ENCODE results near the gene NEGR1.

NEGR1 gene

GRCh38 chr1:71940261-71940660 lies 342.1 kb downstream of the NEGR1 start:
- Histone ChIP-seq H3K4me1 (ENCODE audit: control insufficient read depth, insufficient read depth, low read length) (peaks cover 13% of the 10 kb centered on the region), H3K9ac (ENCODE audit: low read length) (no peak overlapping the region), H3K36me3 (ENCODE audit: control insufficient read depth, insufficient read depth, low read length, severe bottlenecking) (no peaks in the 10 kb centered on the region), H3K27me3 (replicated peaks; ENCODE audit: control insufficient read depth, insufficient read depth, low read length) (no peaks in the 10 kb centered on the region), H3K9me3 (ENCODE audit: control insufficient read depth, low read length) (no peaks in the 10 kb centered on the region), H3K4me3 (ENCODE audit: low read length) (no peak overlapping the region)
- no peak for DNase-seq (ENCODE audit: low read depth)

- Histone ChIP-seq H3K9ac (ENCODE audit: low read length) (no peak overlapping the region), H3K9me3 (ENCODE audit: control insufficient read depth, low read length) (no peaks in the 10 kb centered on the region), H3K27me3 (replicated peaks; ENCODE audit: control insufficient read depth, insufficient read depth, low read length) (no peaks in the 10 kb centered on the region), H3K4me1 (ENCODE audit: control insufficient read depth, insufficient read depth, low read length) (no peaks in the 10 kb centered on the region), H3K36me3 (ENCODE audit: control insufficient read depth, insufficient read depth, low read length, severe bottlenecking) (no peaks in the 10 kb centered on the region), H3K4me3 (ENCODE audit: low read length) (no peak overlapping the region)
- DNase-seq (ENCODE audit: low read depth), result peak; percentile 54
Observed at GRCh38 chr1:71930511-71930910, 351.8 kb downstream of the NEGR1 start.

DNA sequence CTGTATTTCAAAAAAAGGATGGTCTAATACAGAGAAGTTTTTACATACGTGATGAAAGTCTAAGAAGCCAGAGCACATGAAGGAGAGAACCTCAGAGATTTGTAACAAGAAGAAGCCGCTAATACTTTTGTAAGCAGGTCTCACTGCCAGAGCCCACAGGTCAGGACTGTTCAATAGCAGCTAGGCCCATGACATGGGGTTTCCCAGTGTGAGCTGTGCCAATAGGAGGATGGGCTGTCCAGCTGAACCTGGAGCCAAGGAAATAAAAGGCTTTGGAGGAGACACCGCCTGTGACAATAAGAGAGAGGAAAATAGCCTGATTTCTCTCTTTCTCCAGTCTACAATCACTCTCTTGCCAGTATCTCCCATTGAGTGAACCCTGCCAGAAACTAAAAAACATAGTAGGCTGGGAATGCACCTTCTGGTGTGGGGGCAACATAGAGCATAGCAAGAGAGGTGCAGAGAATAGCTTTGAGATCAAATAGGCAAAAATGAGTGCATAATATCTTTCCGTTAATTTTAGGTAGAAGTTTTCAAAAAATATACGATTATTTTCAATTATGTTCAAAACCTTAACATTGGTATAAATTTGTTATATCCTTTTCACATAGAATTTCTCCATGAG lies 360.3 kb downstream of the NEGR1 start:
- H3K4me3 ChIP-seq (ENCODE audit: low read length), result no peak overlapping the region
- H3K4me1 ChIP-seq (ENCODE audit: control insufficient read depth, insufficient read depth, low read length), result peaks cover 5% of the 10 kb centered on the region
- no peaks in the 10 kb centered on the region for H3K27me3 ChIP-seq (replicated peaks; ENCODE audit: control insufficient read depth, insufficient read depth, low read length)
- H3K9ac ChIP-seq (ENCODE audit: low read length), result no peak overlapping the region
- no peaks in the 10 kb centered on the region for H3K36me3 ChIP-seq (ENCODE audit: control insufficient read depth, insufficient read depth, low read length, severe bottlenecking)
- DNase-seq (ENCODE audit: low read depth), result no peak
- no peaks in the 10 kb centered on the region for H3K9me3 ChIP-seq (ENCODE audit: control insufficient read depth, low read length)

DNA sequence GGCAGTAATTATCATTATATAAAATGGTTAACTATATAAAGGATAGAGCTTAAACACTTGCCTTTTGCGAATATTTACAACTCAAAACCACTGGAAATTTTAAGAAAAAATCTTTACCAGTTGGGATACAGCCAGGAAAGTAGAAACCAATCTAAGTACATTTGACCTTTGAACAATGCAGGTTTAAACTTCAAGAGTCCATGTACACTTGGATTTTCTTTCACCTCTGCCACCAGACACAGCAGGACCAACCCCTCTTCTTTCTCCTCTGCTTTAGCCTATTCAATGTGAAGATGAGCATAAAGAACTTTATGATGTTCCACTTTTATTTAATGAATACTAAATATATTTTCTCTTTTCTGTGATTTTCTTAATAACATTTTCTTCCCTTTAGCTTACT lies 361.1 kb downstream of the NEGR1 start:
- Histone ChIP-seq H3K4me1 (ENCODE audit: control insufficient read depth, insufficient read depth, low read length) (peaks cover 5% of the 10 kb centered on the region), H3K36me3 (ENCODE audit: control insufficient read depth, insufficient read depth, low read length, severe bottlenecking) (no peaks in the 10 kb centered on the region), H3K9ac (ENCODE audit: low read length) (no peak overlapping the region), H3K9me3 (ENCODE audit: control insufficient read depth, low read length) (no peaks in the 10 kb centered on the region), H3K4me3 (ENCODE audit: low read length) (no peak overlapping the region), H3K27me3 (replicated peaks; ENCODE audit: control insufficient read depth, insufficient read depth, low read length) (no peaks in the 10 kb centered on the region)
- no peak for DNase-seq (ENCODE audit: low read depth)

GRCh38 chr1:71920556-71920955 lies 361.8 kb downstream of the NEGR1 start:
- H3K4me1 ChIP-seq (ENCODE audit: control insufficient read depth, insufficient read depth, low read length), result peaks cover 5% of the 10 kb centered on the region
- no peak overlapping the region for H3K4me3 ChIP-seq (ENCODE audit: low read length)
- DNase-seq (ENCODE audit: low read depth), result no peak
- no peaks in the 10 kb centered on the region for H3K9me3 ChIP-seq (ENCODE audit: control insufficient read depth, low read length)
- H3K9ac ChIP-seq (ENCODE audit: low read length), result no peak overlapping the region
- H3K36me3 ChIP-seq (ENCODE audit: control insufficient read depth, insufficient read depth, low read length, severe bottlenecking), result no peaks in the 10 kb centered on the region
- H3K27me3 ChIP-seq (replicated peaks; ENCODE audit: control insufficient read depth, insufficient read depth, low read length), result no peaks in the 10 kb centered on the region

- Histone ChIP-seq H3K9me3 (ENCODE audit: control insufficient read depth, low read length) (no peaks in the 10 kb centered on the region), H3K4me1 (ENCODE audit: control insufficient read depth, insufficient read depth, low read length) (peaks cover 5% of the 10 kb centered on the region), H3K4me3 (ENCODE audit: low read length) (no peak overlapping the region), H3K36me3 (ENCODE audit: control insufficient read depth, insufficient read depth, low read length, severe bottlenecking) (no peaks in the 10 kb centered on the region), H3K27me3 (replicated peaks; ENCODE audit: control insufficient read depth, insufficient read depth, low read length) (no peaks in the 10 kb centered on the region), H3K9ac (ENCODE audit: low read length) (no peak overlapping the region)
- DNase-seq (ENCODE audit: low read depth), result no peak
Observed at GRCh38 chr1:71919811-71920509, 362.4 kb downstream of the NEGR1 start.

GRCh38 chr1:71918630-71919029 lies 363.7 kb downstream of the NEGR1 start:
- Histone ChIP-seq H3K4me3 (ENCODE audit: low read length) (no peak overlapping the region), H3K4me1 (ENCODE audit: control insufficient read depth, insufficient read depth, low read length) (peaks cover 5% of the 10 kb centered on the region), H3K9ac (ENCODE audit: low read length) (no peak overlapping the region), H3K27me3 (replicated peaks; ENCODE audit: control insufficient read depth, insufficient read depth, low read length) (no peaks in the 10 kb centered on the region), H3K36me3 (ENCODE audit: control insufficient read depth, insufficient read depth, low read length, severe bottlenecking) (no peaks in the 10 kb centered on the region), H3K9me3 (ENCODE audit: control insufficient read depth, low read length) (no peaks in the 10 kb centered on the region)
- no peak for DNase-seq (ENCODE audit: low read depth)

DNA sequence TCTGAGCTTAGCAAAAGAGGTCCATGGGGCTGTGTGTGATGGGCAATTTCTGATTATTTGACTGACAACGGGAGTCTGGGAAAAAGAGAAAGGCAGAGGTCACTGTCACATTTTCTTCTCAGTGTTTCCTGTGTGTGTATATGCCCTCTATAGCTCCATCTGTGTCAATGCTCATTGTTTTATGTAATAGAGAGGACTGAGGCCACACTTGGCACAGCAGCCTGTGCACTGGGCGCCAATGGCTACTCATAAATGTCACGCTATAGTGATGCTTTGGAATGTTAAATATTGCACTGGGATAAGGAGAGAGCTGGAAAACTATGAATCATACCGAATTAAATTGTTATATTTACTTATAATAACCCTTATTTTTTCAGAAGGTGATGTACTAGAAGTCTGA lies 365.4 kb downstream of the NEGR1 start:
- Histone ChIP-seq H3K9ac (ENCODE audit: low read length) (no peak overlapping the region), H3K27me3 (replicated peaks; ENCODE audit: control insufficient read depth, insufficient read depth, low read length) (no peaks in the 10 kb centered on the region)
- no peak for DNase-seq (ENCODE audit: low read depth)

GRCh38 chr1:71914626-71915025 lies 367.7 kb downstream of the NEGR1 start:
- no peaks in the 10 kb centered on the region for H3K36me3 ChIP-seq (ENCODE audit: control insufficient read depth, insufficient read depth, low read length, severe bottlenecking)
- H3K9me3 ChIP-seq (ENCODE audit: control insufficient read depth, low read length), result no peaks in the 10 kb centered on the region
- no peak overlapping the region for H3K9ac ChIP-seq (ENCODE audit: low read length)
- no peaks in the 10 kb centered on the region for H3K27me3 ChIP-seq (replicated peaks; ENCODE audit: control insufficient read depth, insufficient read depth, low read length)
- no peak overlapping the region for H3K4me3 ChIP-seq (ENCODE audit: low read length)
- no peak for DNase-seq (ENCODE audit: low read depth)
- peaks cover 5% of the 10 kb centered on the region for H3K4me1 ChIP-seq (ENCODE audit: control insufficient read depth, insufficient read depth, low read length)

More for the DNA sequence above, 365.4 kb downstream of the NEGR1 start:
- Histone ChIP-seq H3K4me3 (ENCODE audit: low read length) (no peak overlapping the region), H3K36me3 (ENCODE audit: control insufficient read depth, insufficient read depth, low read length, severe bottlenecking) (no peaks in the 10 kb centered on the region), H3K4me1 (ENCODE audit: control insufficient read depth, insufficient read depth, low read length) (peaks cover 5% of the 10 kb centered on the region), H3K9me3 (ENCODE audit: control insufficient read depth, low read length) (no peaks in the 10 kb centered on the region)

DNA sequence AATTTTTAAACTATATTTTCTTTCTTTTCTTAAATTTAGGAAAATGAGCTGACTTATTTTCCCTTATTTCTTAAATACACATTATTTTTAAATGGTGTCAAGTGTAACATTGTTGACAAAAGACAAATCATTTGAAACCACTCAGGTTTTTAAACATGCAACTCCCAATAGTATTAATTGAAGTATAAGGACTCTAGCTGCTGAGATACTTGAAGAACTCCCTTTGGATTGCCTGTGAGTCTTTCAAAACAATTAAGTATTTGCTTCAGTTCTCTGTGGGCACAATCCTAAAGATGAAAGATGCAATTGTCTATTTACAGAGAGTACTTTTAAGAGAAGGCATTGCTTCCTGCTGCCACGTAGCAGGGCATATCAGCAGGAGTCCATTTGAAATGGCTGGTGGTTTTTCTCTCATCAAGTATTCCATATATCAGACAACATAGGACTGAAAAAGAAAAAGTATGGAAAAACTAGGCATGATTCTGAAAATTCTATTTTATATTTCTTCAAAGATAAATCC lies 373.4 kb downstream of the NEGR1 start:
- no peaks in the 10 kb centered on the region for H3K9me3 ChIP-seq (ENCODE audit: control insufficient read depth, low read length)
- H3K4me3 ChIP-seq (ENCODE audit: low read length), result no peak overlapping the region
- H3K4me1 ChIP-seq (ENCODE audit: control insufficient read depth, insufficient read depth, low read length), result peaks cover 6% of the 10 kb centered on the region
- H3K36me3 ChIP-seq (ENCODE audit: control insufficient read depth, insufficient read depth, low read length, severe bottlenecking), result no peaks in the 10 kb centered on the region
- no peaks in the 10 kb centered on the region for H3K27me3 ChIP-seq (replicated peaks; ENCODE audit: control insufficient read depth, insufficient read depth, low read length)
- DNase-seq (ENCODE audit: low read depth), result no peak
- no peak overlapping the region for H3K9ac ChIP-seq (ENCODE audit: low read length)

DNA sequence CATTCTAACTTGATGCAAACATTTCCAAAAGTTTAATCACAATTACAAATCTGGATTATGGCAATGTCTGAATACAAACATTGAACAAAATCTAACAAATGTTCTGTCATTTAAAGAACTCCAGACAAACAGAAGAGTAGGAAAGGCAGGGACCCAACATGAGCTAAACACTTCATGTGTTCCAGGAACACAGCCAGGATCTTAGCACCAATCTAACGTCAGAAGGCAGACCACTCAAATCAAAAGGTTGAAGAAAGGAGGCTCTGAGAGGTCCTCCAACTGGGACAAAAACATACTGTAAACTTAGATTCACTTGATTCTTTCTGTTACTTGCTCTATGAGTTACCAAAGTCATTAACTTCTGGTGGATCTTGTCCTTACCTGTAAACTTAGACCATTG lies 374.0 kb downstream of the NEGR1 start:
- DNase-seq (ENCODE audit: low read depth), result peak; percentile 48
- no peaks in the 10 kb centered on the region for H3K36me3 ChIP-seq (ENCODE audit: control insufficient read depth, insufficient read depth, low read length, severe bottlenecking)

More for the DNA sequence above, 374.0 kb downstream of the NEGR1 start:
- Histone ChIP-seq H3K9ac (ENCODE audit: low read length) (no peak overlapping the region), H3K9me3 (ENCODE audit: control insufficient read depth, low read length) (no peaks in the 10 kb centered on the region), H3K4me3 (ENCODE audit: low read length) (no peak overlapping the region), H3K27me3 (replicated peaks; ENCODE audit: control insufficient read depth, insufficient read depth, low read length) (no peaks in the 10 kb centered on the region), H3K4me1 (ENCODE audit: control insufficient read depth, insufficient read depth, low read length) (peaks cover 6% of the 10 kb centered on the region)

Data from adipocyte (in vitro differentiated cells).